Caco-2 (cell line): ENCODE results near the gene VEPH1. TPM values are rescaled to one million over a fixed set of nuclear protein-coding genes. Genes with fewer than 3 reads are reported as not detected.

Source experiments
- BruUV-seq: library from RNA; stranded (reverse); fragments of 400-500 nt; replicated peaks from 2 replicates; lab custom pipeline; 2021; lab: Mats Ljungman, UMichigan
- CTCF ChIA-PET: fragments of 300-600 bp; sonication (Branson Sonifier 250); formaldehyde crosslinking; loops from one replicate; lab custom pipeline; 2022; ENCODE audit warnings: antibody characterized with exemption; lab: Charles Lee
- POLR2A ChIA-PET: fragments of 300-600 bp; sonication (Branson Sonifier 250); formaldehyde crosslinking; loops from one replicate; lab custom pipeline; 2022; ENCODE audit warnings: antibody characterized with exemption; lab: Charles Lee
- DNase-seq, 2 experiments: peaks; one replicate each; pipeline versions ENCODE4 v3.0.0 to v3.0.0-alpha.2; 2020 to 2022
- H3K27me3 ChIP-seq: replicated peaks from 2 replicates; pipeline ENCODE4 v1.6.0; 2011; ENCODE audit warnings: low read length; ENCODE audit not compliant: control insufficient read depth, insufficient read depth
- H3K36me3 ChIP-seq: 2 replicates; pipeline ENCODE4 v1.5.1; 2011; ENCODE audit warnings: low read length; ENCODE audit not compliant: control insufficient read depth, insufficient read depth
- H3K4me1 ChIP-seq: fragments of 250-450 bp; sonication (Bioruptor Pico); 2 replicates; pipeline ENCODE4 v1.5.1; 2020; ENCODE audit warnings: mild to moderate bottlenecking
- H3K4me3 ChIP-seq: 2 replicates; pipeline ENCODE4 v1.5.1; 2011; ENCODE audit warnings: low read depth, mild to moderate bottlenecking, control low read depth, low read length
- H3K9me3 ChIP-seq: fragments of 250-450 bp; sonication (Bioruptor Pico); 2 replicates; pipeline ENCODE4 v1.5.1; 2020; ENCODE audit warnings: mild to moderate bottlenecking, moderate library complexity
- H3K27ac Mint-ChIP-seq: one replicate; pipeline ENCODE4 v1.8.0; 2022; ENCODE audit warnings: mixed read lengths; ENCODE audit not compliant: unreplicated experiment
- H3K27me3 Mint-ChIP-seq: one replicate; pipeline ENCODE4 v1.8.0; 2022; ENCODE audit warnings: mixed read lengths; ENCODE audit not compliant: insufficient read depth, unreplicated experiment
- H3K36me3 Mint-ChIP-seq: one replicate; pipeline ENCODE4 v1.8.0; 2022; ENCODE audit warnings: mild to moderate bottlenecking, mixed read lengths; ENCODE audit not compliant: insufficient read depth, unreplicated experiment
- H3K4me1 Mint-ChIP-seq: one replicate; pipeline ENCODE4 v1.8.0; 2022; ENCODE audit warnings: low read depth, mixed read lengths; ENCODE audit not compliant: unreplicated experiment
- H3K4me3 Mint-ChIP-seq: one replicate; pipeline ENCODE4 v1.8.0; 2022; ENCODE audit warnings: mild to moderate bottlenecking, moderate library complexity, mixed read lengths; ENCODE audit not compliant: unreplicated experiment
- H3K9me3 Mint-ChIP-seq: one replicate; pipeline ENCODE4 v1.8.0; 2022; ENCODE audit warnings: mixed read lengths; ENCODE audit not compliant: unreplicated experiment
- CTCF ChIP-seq, 2 experiments: fragments of 200-600 bp in 1 of 2; IDR thresholded peaks; 1 replicate in 1 of 2; 2 replicates in 1 of 2; pipeline versions ENCODE4 v1.5.1 to v1.8.0; 2011 to 2022; ENCODE audit warnings: antibody characterized with exemption in 1 of 2, control low read depth in 1 of 2, inconsistent platforms in 1 of 2, low read depth in 1 of 2, low read length in 1 of 2, mild to moderate bottlenecking in 1 of 2, moderate library complexity in 1 of 2; ENCODE audit not compliant: insufficient read depth in 1 of 2, severe bottlenecking in 1 of 2, unreplicated experiment in 1 of 2
- intact Hi-C: fragments of 100-400 bp; cut with micrococcal nuclease; formaldehyde crosslinking; loops from one replicate; pipeline ENCODE4 v1.10.0; 2022; ENCODE audit not compliant: unreplicated experiment
- total RNA-seq: library from RNA; stranded (reverse); gene quantifications from 2 replicates; pipeline ENCODE4 v1.2.3, GENCODE V29; 2022

Gene VEPH1
- total RNA-seq, 1 experiment from 2014 or later, result 12.0 TPM

DNA sequence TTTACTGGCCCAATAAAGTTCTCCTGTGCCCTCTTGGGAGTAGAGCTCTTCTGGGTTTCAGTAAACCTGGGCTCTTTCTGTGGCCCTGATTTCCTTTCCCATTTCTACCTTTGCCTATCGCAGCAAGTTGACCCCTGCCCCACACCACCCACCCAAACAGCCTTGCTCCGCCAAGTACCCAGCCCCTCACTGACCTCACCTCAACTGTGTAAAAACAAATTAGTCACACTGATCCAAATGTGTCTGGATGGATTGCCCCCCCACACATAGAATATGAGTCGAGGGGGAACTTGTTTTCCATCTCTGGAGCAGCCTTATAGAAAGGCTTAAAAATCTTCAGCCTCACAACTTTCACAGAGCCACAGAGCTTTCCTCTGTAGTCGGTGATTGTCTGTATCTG, 28.6 kb upstream of the VEPH1 start:
- POLR2A ChIA-PET, result no interaction called here
- BruUV-seq, result no TSS peak
- Mint-ChIP-seq H3K4me3 (no peak overlapping the region), H3K36me3 (no peaks in the 10 kb centered on the region), H3K9me3 (no peaks in the 10 kb centered on the region), H3K4me1 (no peaks in the 10 kb centered on the region), H3K27me3 (peaks cover 8% of the 10 kb centered on the region), H3K27ac (no peak overlapping the region)
- no peaks in the 10 kb centered on the region for H3K27me3 ChIP-seq
- no peaks in the 10 kb centered on the region for H3K36me3 ChIP-seq
- TF ChIP-seq CTCF (IDR thresholded peaks at IDR 0.05; ENCODE audit: insufficient read depth in 1 of 2, low read depth in 1 of 2, low read length in 1 of 2, severe bottlenecking in 1 of 2, unreplicated experiment in 1 of 2), result no peak
- H3K4me1 ChIP-seq, result no peaks in the 10 kb centered on the region
- DNase-seq, result no peak
- CTCF ChIA-PET, result interaction anchor here (1.3 to 3.4 kb wide), 3 partner anchors 41 to 75 kb away, joined by 7 to 54 read pairs (median 9); no protein-coding TSS in a partner anchor
- H3K9me3 ChIP-seq, result no peaks in the 10 kb centered on the region
- H3K4me3 ChIP-seq, result no peak overlapping the region
- intact Hi-C loops, result loop anchor here (1.0 kb wide), 1 partner anchor 41 kb away; no protein-coding TSS in a partner anchor

DNA sequence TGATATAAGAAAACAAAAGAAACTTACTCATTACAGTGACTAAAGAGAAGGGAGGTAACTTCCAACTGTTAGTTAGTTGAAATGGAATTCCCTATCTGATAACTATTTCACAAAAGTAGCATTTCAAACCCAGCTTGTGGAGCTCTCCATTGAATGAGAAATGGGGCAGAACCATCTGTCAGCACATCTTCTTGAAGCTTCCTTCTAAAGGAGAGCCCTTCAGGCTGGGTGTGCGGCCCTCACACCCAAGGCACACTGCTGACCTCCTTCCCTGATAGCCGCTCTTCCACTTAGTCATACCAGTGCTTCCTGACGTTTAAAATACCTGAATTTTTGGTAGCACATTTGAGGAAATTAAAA, 28.1 kb upstream of the VEPH1 start:
- intact Hi-C loops, result no loop called here
- no TSS peak for BruUV-seq

GRCh38 chr3:157530637-157531300, 27.6 kb upstream of the VEPH1 start:
- no peaks in the 10 kb centered on the region for H3K27me3 ChIP-seq
- intact Hi-C loops, result no loop called here
- ChIA-PET POLR2A (no interaction called here), CTCF (interaction anchor here (3.4 kb wide), 1 partner anchor 42 kb away, joined by 54 read pairs; no protein-coding TSS in a partner anchor)
- Mint-ChIP-seq H3K27ac (no peak overlapping the region), H3K36me3 (no peaks in the 10 kb centered on the region), H3K27me3 (peaks cover 2% of the 10 kb centered on the region), H3K4me1 (no peaks in the 10 kb centered on the region), H3K4me3 (no peak overlapping the region), H3K9me3 (no peaks in the 10 kb centered on the region)
- H3K9me3 ChIP-seq, result no peaks in the 10 kb centered on the region
- no peak for DNase-seq
- H3K4me1 ChIP-seq, result no peaks in the 10 kb centered on the region
- TF ChIP-seq CTCF (IDR thresholded peaks at IDR 0.05; ENCODE audit: insufficient read depth in 1 of 2, low read depth in 1 of 2, low read length in 1 of 2, severe bottlenecking in 1 of 2, unreplicated experiment in 1 of 2), result no peak
- no TSS peak for BruUV-seq
- no peak overlapping the region for H3K4me3 ChIP-seq
- no peaks in the 10 kb centered on the region for H3K36me3 ChIP-seq

More for the DNA sequence above, 28.1 kb upstream of the VEPH1 start:
- Mint-ChIP-seq H3K27me3 (peaks cover 3% of the 10 kb centered on the region), H3K36me3 (no peaks in the 10 kb centered on the region), H3K9me3 (no peaks in the 10 kb centered on the region), H3K4me1 (no peaks in the 10 kb centered on the region), H3K4me3 (no peak overlapping the region), H3K27ac (no peak overlapping the region)
- H3K4me3 ChIP-seq, result no peak overlapping the region
- H3K36me3 ChIP-seq, result no peaks in the 10 kb centered on the region
- no peak for DNase-seq
- H3K4me1 ChIP-seq, result no peaks in the 10 kb centered on the region
- TF ChIP-seq CTCF (IDR thresholded peaks at IDR 0.05; ENCODE audit: insufficient read depth in 1 of 2, low read depth in 1 of 2, low read length in 1 of 2, severe bottlenecking in 1 of 2, unreplicated experiment in 1 of 2), result no peak
- POLR2A ChIA-PET, result no interaction called here
- H3K9me3 ChIP-seq, result no peaks in the 10 kb centered on the region
- CTCF ChIA-PET, result interaction anchor here (3.4 kb wide), 1 partner anchor 41 kb away, joined by 54 read pairs; no protein-coding TSS in a partner anchor
- no peaks in the 10 kb centered on the region for H3K27me3 ChIP-seq
